Measurements from ENCODE around the gene ACAN. TPM values are rescaled to one million over a fixed set of nuclear protein-coding genes. Genes with fewer than 3 reads are reported as not detected.

The ACAN gene
- total and polyA plus RNA-seq, 10 of the 15 experiments (the other 5 are each of a cell fraction or from before 2014, with no cell fraction given), result not detected

DNA sequence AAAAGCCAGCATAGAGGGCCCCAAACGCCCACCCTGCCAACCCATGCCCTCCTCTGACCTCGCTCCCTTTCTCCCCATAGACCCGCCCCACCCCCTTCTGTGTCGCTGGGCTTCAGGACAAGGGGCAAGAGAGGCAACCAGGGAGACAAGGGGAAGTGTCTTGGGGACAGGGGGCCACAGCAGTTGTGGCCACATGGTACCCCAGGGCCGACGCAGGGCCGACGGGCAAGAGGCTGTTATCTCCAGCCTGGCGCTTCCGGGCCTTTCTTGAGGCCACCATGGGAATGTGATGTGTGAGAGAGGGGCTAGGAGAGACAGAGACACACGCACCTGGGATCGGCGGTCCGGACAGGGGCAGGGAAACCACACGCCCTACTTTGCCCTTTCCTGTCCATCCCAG, 95.5 kb downstream of the ACAN start:
- ATAC-seq (no peak), FAIRE-seq (no peak), DNase-seq (ENCODE audit: low read depth, low spot score) (no peak)
- POLR2A ChIA-PET, result no interaction called here
- Histone ChIP-seq H3K79me2 (ENCODE audit: control insufficient read depth, insufficient read depth, low read length) (no peaks in the 10 kb centered on the region), H3K4me1 (ENCODE audit: control insufficient read depth, insufficient read depth, low read length) (peaks cover 3% of the 10 kb centered on the region), H3K9ac (ENCODE audit: control insufficient read depth, insufficient read depth, low read length) (no peak overlapping the region), H3K4me2 (ENCODE audit: control insufficient read depth, insufficient read depth) (no peak overlapping the region), H3K9me3 (replicated peaks; ENCODE audit: control insufficient read depth, insufficient read depth, low read length) (no peaks in the 10 kb centered on the region), H3K36me3 (ENCODE audit: control insufficient read depth in 2 of 2, insufficient read depth in 2 of 2, low read length in 1 of 2) (no peaks in the 10 kb centered on the region), H4K20me1 (ENCODE audit: control insufficient read depth, insufficient read depth) (no peaks in the 10 kb centered on the region), H3K27me3 (replicated peaks in 1 of 2; ENCODE audit: control insufficient read depth in 2 of 2, insufficient read depth in 2 of 2, low read length in 1 of 2) (peaks cover 0 to 5% of the 10 kb centered on the region in 2 experiments; a peak in 2 of 4 replicates), H2AFZ (ENCODE audit: control insufficient read depth, low read depth, low read length) (no peak overlapping the region), H3K4me3 (no peak overlapping the region), H3K27ac (ENCODE audit: control insufficient read depth, insufficient read depth) (no peak overlapping the region)
- no TSS peak for BruUV-seq (replicated peaks)
- TF ChIP-seq, protein P1, sequence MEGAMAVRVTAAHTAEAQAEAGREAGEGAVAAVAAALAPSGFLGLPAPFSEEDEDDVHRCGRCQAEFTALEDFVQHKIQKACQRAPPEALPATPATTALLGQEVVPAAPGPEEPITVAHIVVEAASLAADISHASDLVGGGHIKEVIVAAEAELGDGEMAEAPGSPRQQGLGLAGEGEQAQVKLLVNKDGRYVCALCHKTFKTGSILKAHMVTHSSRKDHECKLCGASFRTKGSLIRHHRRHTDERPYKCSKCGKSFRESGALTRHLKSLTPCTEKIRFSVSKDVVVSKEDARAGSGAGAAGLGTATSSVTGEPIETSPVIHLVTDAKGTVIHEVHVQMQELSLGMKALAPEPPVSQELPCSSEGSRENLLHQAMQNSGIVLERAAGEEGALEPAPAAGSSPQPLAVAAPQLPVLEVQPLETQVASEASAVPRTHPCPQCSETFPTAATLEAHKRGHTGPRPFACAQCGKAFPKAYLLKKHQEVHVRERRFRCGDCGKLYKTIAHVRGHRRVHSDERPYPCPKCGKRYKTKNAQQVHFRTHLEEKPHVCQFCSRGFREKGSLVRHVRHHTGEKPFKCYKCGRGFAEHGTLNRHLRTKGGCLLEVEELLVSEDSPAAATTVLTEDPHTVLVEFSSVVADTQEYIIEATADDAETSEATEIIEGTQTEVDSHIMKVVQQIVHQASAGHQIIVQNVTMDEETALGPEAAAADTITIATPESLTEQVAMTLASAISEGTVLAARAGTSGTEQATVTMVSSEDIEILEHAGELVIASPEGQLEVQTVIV (IDR thresholded peaks at IDR 0.05; ENCODE audit: borderline replicate concordance, partially characterized antibody), result no peak
- no peak for TF ChIP-seq SMAD5 (IDR thresholded peaks at IDR 0.05; ENCODE audit: low read depth)
- no peak for TF ChIP-seq ESRRA (IDR thresholded peaks at IDR 0.05; ENCODE audit: low read length)
- no peak for TF ChIP-seq KDM1A (IDR thresholded peaks at IDR 0.05; ENCODE audit: borderline replicate concordance)
- TF ChIP-seq TCF12 (IDR thresholded peaks at IDR 0.05; ENCODE audit: low read depth, low read length), result no peak
- TF ChIP-seq ZSCAN29 (IDR thresholded peaks at IDR 0.05), result no peak
- no peak for TF ChIP-seq RFX5 (IDR thresholded peaks at IDR 0.05; ENCODE audit: low read depth, low read length)
- TF ChIP-seq EP300 (IDR thresholded peaks at IDR 0.05; ENCODE audit: borderline replicate concordance in 1 of 2, control insufficient read depth in 1 of 2, low read depth in 2 of 2, low read length in 2 of 2), result no peak
- TF ChIP-seq, protein P2, sequence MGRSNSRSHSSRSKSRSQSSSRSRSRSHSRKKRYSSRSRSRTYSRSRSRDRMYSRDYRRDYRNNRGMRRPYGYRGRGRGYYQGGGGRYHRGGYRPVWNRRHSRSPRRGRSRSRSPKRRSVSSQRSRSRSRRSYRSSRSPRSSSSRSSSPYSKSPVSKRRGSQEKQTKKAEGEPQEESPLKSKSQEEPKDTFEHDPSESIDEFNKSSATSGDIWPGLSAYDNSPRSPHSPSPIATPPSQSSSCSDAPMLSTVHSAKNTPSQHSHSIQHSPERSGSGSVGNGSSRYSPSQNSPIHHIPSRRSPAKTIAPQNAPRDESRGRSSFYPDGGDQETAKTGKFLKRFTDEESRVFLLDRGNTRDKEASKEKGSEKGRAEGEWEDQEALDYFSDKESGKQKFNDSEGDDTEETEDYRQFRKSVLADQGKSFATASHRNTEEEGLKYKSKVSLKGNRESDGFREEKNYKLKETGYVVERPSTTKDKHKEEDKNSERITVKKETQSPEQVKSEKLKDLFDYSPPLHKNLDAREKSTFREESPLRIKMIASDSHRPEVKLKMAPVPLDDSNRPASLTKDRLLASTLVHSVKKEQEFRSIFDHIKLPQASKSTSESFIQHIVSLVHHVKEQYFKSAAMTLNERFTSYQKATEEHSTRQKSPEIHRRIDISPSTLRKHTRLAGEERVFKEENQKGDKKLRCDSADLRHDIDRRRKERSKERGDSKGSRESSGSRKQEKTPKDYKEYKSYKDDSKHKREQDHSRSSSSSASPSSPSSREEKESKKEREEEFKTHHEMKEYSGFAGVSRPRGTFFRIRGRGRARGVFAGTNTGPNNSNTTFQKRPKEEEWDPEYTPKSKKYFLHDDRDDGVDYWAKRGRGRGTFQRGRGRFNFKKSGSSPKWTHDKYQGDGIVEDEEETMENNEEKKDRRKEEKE (IDR thresholded peaks at IDR 0.05), result no peak
- TF ChIP-seq GATAD2B (conservative IDR thresholded peaks at IDR 0.05; ENCODE audit: low read depth), result no peak
- no peak for TF ChIP-seq BACH1 (IDR thresholded peaks at IDR 0.05; ENCODE audit: borderline replicate concordance)
- CTCF ChIA-PET, result no interaction called here
- 31% methylated on average over 15 of the region's 15 CpGs for WGBS (ENCODE audit: insufficient coverage, insufficient replicate concordance, low lambda C conversion rate, missing lambda C conversion rate)
- intact Hi-C loops (cut with micrococcal nuclease; ENCODE audit: unreplicated experiment) (no loop called here), in situ Hi-C loops (cut with MboI) (no loop called here)
- RAD21 ChIA-PET (ENCODE audit: unreplicated experiment), result no interaction called here
- SMC1A ChIA-PET (ENCODE audit: uncharacterized antibody, unreplicated experiment), result no interaction called here

Data from GM12878 (cell line).